ENCODE results near the gene KCNG4. TPM values are rescaled to one million over a fixed set of nuclear protein-coding genes. Genes with fewer than 3 reads are reported as not detected.

The KCNG4 gene
- total RNA-seq, 8 experiments from 2014 or later = 0.05 to 0.66 (median 0.20) TPM; not detected in 1

GRCh38 chr16:84260766-84261554 lies 21.1 kb upstream of the KCNG4 start:
- ATAC-seq (replicated peaks in 6 of 8) = peak in 3 of 8 experiments; percentile 20 to 32 (median 25)
- Histone ChIP-seq H3K27ac (no peak overlapping the region), H3K4me1 (replicated peaks in 1 of 2) (peaks cover 7 to 11% of the 10 kb centered on the region in 2 donors), H3K4me3 (no peak overlapping the region)
- in situ Hi-C loops (cut with MboI; ENCODE audit: low pct_unique_long_range_greater_than_20kb in 2 of 9, low sequenced_read_pairs in 9 of 9, unreplicated experiment in 9 of 9) = no loop called here
- WGBS, 10 experiments = 40 to 92% (median 63%) methylated on average over 2 to 16 of the region's 23 CpGs; no CpG with 5 or more reads in 2 of the 10 experiments

GRCh38 chr16:84259691-84260090 lies 19.9 kb upstream of the KCNG4 start:
- Histone ChIP-seq H3K27ac (no peak overlapping the region), H3K4me1 (replicated peaks in 1 of 2) (peaks cover 7 to 12% of the 10 kb centered on the region in 2 donors), H3K4me3 (no peak overlapping the region)
- in situ Hi-C loops (cut with MboI; ENCODE audit: low pct_unique_long_range_greater_than_20kb in 2 of 9, low sequenced_read_pairs in 9 of 9, unreplicated experiment in 9 of 9) = no loop called here
- no peak for ATAC-seq (replicated peaks in 6 of 8)
- 34 to 100% (median 83%) methylated on average over 1 to 3 of the region's 3 CpGs for WGBS, 10 experiments

GRCh38 chr16:84258266-84258665 lies 18.5 kb upstream of the KCNG4 start:
- Histone ChIP-seq H3K4me1 (replicated peaks in 1 of 2) (peaks cover 19 to 23% of the 10 kb centered on the region in 2 donors), H3K27ac (no peak overlapping the region), H3K4me3 (no peak overlapping the region)
- in situ Hi-C loops (cut with MboI; ENCODE audit: low pct_unique_long_range_greater_than_20kb in 2 of 9, low sequenced_read_pairs in 9 of 9, unreplicated experiment in 9 of 9) = no loop called here
- no peak for ATAC-seq (replicated peaks in 6 of 8)
- WGBS, 10 experiments = 59 to 100% (median 90%) methylated on average over 1 to 8 of the region's 11 CpGs; no CpG with 5 or more reads in 1 of the 10 experiments

- in situ Hi-C loops (cut with MboI; ENCODE audit: low pct_unique_long_range_greater_than_20kb in 2 of 9, low sequenced_read_pairs in 9 of 9, unreplicated experiment in 9 of 9) = no loop called here
- peaks cover 25 to 27% of the 10 kb centered on the region in 2 donors for H3K4me1 ChIP-seq (replicated peaks in 1 of 2)
- no peak overlapping the region for H3K4me3 ChIP-seq
- H3K27ac ChIP-seq = no peak overlapping the region
- ATAC-seq (replicated peaks in 6 of 8) = no peak
- WGBS, 10 experiments = 20 to 100% (median 58%) methylated on average over 1 to 4 of the region's 4 CpGs; no CpG with 5 or more reads in 4 of the 10 experiments
Measured at GRCh38 chr16:84255050-84255810, 15.4 kb upstream of the KCNG4 start.

- 0 to 60% (median 8%) methylated on average over 1 to 4 of the region's 4 CpGs; no CpG with 5 or more reads in 2 of the 10 experiments for WGBS, 10 experiments
- ATAC-seq (replicated peaks in 6 of 8) = peak in 5 of 8 experiments; percentile 81 to 89 (median 88)
- H3K4me1 ChIP-seq (replicated peaks in 1 of 2) = peaks cover 25 to 27% of the 10 kb centered on the region in 2 donors
- in situ Hi-C loops (cut with MboI; ENCODE audit: low pct_unique_long_range_greater_than_20kb in 2 of 9, low sequenced_read_pairs in 9 of 9, unreplicated experiment in 9 of 9) = no loop called here
- peak overlapping the region in 1 of 2 donors; percentile 69 for H3K27ac ChIP-seq
- H3K4me3 ChIP-seq = no peak overlapping the region
Measured at GRCh38 chr16:84254062-84254461, 14.2 kb upstream of the KCNG4 start.

- no peak overlapping the region for H3K27ac ChIP-seq
- ATAC-seq (replicated peaks in 6 of 8) = no peak
- H3K4me3 ChIP-seq = no peak overlapping the region
- WGBS, 10 experiments = 0 to 100% (median 68%) methylated on average over 1 to 4 of the region's 4 CpGs; no CpG with 5 or more reads in 2 of the 10 experiments
- H3K4me1 ChIP-seq (replicated peaks in 1 of 2) = peaks cover 25 to 27% of the 10 kb centered on the region in 2 donors
- in situ Hi-C loops (cut with MboI; ENCODE audit: low pct_unique_long_range_greater_than_20kb in 2 of 9, low sequenced_read_pairs in 9 of 9, unreplicated experiment in 9 of 9) = no loop called here
Measured at GRCh38 chr16:84253173-84253572, 13.4 kb upstream of the KCNG4 start.

GRCh38 chr16:84252184-84252583 lies 12.4 kb upstream of the KCNG4 start:
- ATAC-seq (replicated peaks in 6 of 8) = peak in 4 of 8 experiments; percentile 16 to 51 (median 28)
- in situ Hi-C loops (cut with MboI; ENCODE audit: low pct_unique_long_range_greater_than_20kb in 2 of 9, low sequenced_read_pairs in 9 of 9, unreplicated experiment in 9 of 9) = no loop called here
- Histone ChIP-seq H3K27ac (no peak overlapping the region), H3K4me1 (replicated peaks in 1 of 2) (peaks cover 25 to 27% of the 10 kb centered on the region in 2 donors), H3K4me3 (no peak overlapping the region)
- 25% methylated on average over 4 of the region's 7 CpGs; no CpG with 5 or more reads in 9 of the 10 experiments for WGBS, 10 experiments

GRCh38 chr16:84247844-84248243 lies 8.0 kb upstream of the KCNG4 start:
- H3K4me1 ChIP-seq (replicated peaks in 1 of 2) = peaks cover 17 to 27% of the 10 kb centered on the region in 2 donors
- ATAC-seq (replicated peaks in 6 of 8) = peak in 2 of 8 experiments; percentile 27 to 30
- H3K4me3 ChIP-seq = no peak overlapping the region
- H3K27ac ChIP-seq = no peak overlapping the region
- in situ Hi-C loops (cut with MboI; ENCODE audit: low pct_unique_long_range_greater_than_20kb in 2 of 9, low sequenced_read_pairs in 9 of 9, unreplicated experiment in 9 of 9) = no loop called here
- 33 to 100% (median 83%) methylated on average over 1 to 5 of the region's 5 CpGs; no CpG with 5 or more reads in 3 of the 10 experiments for WGBS, 10 experiments

- in situ Hi-C loops (cut with MboI; ENCODE audit: low pct_unique_long_range_greater_than_20kb in 2 of 9, low sequenced_read_pairs in 9 of 9, unreplicated experiment in 9 of 9) = no loop called here
- WGBS, 10 experiments = 17 to 97% (median 80%) methylated on average over 1 to 5 of the region's 6 CpGs; no CpG with 5 or more reads in 2 of the 10 experiments
- ATAC-seq (replicated peaks in 6 of 8) = no peak
- peaks cover 12 to 22% of the 10 kb centered on the region in 2 donors for H3K4me1 ChIP-seq (replicated peaks in 1 of 2)
- H3K27ac ChIP-seq = peak overlapping the region in 1 of 2 donors; percentile 49
- H3K4me3 ChIP-seq = no peak overlapping the region
Measured at GRCh38 chr16:84247331-84247730, 7.5 kb upstream of the KCNG4 start.

- in situ Hi-C loops (cut with MboI; ENCODE audit: low pct_unique_long_range_greater_than_20kb in 2 of 9, low sequenced_read_pairs in 9 of 9, unreplicated experiment in 9 of 9) = no loop called here
- H3K4me1 ChIP-seq (replicated peaks in 1 of 2) = peaks cover 8 to 16% of the 10 kb centered on the region in 2 donors
- peak overlapping the region in 1 of 2 donors; percentile 49 for H3K27ac ChIP-seq
- WGBS, 10 experiments = no CpG with 5 or more reads among the region's 5 CpGs
- no peak overlapping the region for H3K4me3 ChIP-seq
- ATAC-seq (replicated peaks in 6 of 8) = peak in 2 of 8 experiments; percentile 45 to 51
Measured at GRCh38 chr16:84246679-84247077, 6.9 kb upstream of the KCNG4 start.

GRCh38 chr16:84245956-84246678 lies 6.3 kb upstream of the KCNG4 start:
- WGBS, 10 experiments = 24 to 100% (median 77%) methylated on average over 1 to 10 of the region's 10 CpGs; no CpG with 5 or more reads in 1 of the 10 experiments
- peaks cover 8 to 16% of the 10 kb centered on the region in 2 donors for H3K4me1 ChIP-seq (replicated peaks in 1 of 2)
- ATAC-seq (replicated peaks in 6 of 8) = peak in 3 of 8 experiments; percentile 13 to 49 (median 29)
- peak overlapping the region; percentile 30 to 49 for H3K27ac ChIP-seq
- in situ Hi-C loops (cut with MboI; ENCODE audit: low pct_unique_long_range_greater_than_20kb in 2 of 9, low sequenced_read_pairs in 9 of 9, unreplicated experiment in 9 of 9) = no loop called here
- no peak overlapping the region for H3K4me3 ChIP-seq

- WGBS, 10 experiments = 30 to 100% (median 69%) methylated on average over 2 of the region's 2 CpGs; no CpG with 5 or more reads in 5 of the 10 experiments
- H3K4me3 ChIP-seq = no peak overlapping the region
- peaks cover 13 to 22% of the 10 kb centered on the region in 2 donors for H3K4me1 ChIP-seq (replicated peaks in 1 of 2)
- ATAC-seq (replicated peaks in 6 of 8) = no peak
- H3K27ac ChIP-seq = no peak overlapping the region
- in situ Hi-C loops (cut with MboI; ENCODE audit: low pct_unique_long_range_greater_than_20kb in 2 of 9, low sequenced_read_pairs in 9 of 9, unreplicated experiment in 9 of 9) = no loop called here
Measured at GRCh38 chr16:84244728-84245127, 4.9 kb upstream of the KCNG4 start.
